Kidney (tissue), 14 donors: Measurements from ENCODE around the gene TBC1D1. TPM values are rescaled to one million over a fixed set of nuclear protein-coding genes. Genes with fewer than 3 reads are reported as not detected.

Source experiments
- DNase-seq, 5 donors: peaks; one replicate each; pipeline ENCODE4 v3.0.0-alpha.2; 2013 to 2020
- FAIRE-seq: peaks from 2 replicates; lab custom pipeline; 2012; peaks lifted over from hg19 to GRCh38; lab: Jason Lieb, UNC
- H3K27ac ChIP-seq, 2 donors: one replicate each; pipeline ENCODE4 v1.7.0; 2013; ENCODE audit warnings: low read depth in 2 of 2, low read length in 2 of 2, inconsistent platforms in 1 of 2
- H3K27me3 ChIP-seq: one replicate; pipeline ENCODE4 v1.7.1; 2013; ENCODE audit warnings: low read length, inconsistent platforms; ENCODE audit not compliant: control insufficient read depth, insufficient read depth
- H3K36me3 ChIP-seq, 3 donors: one replicate each; pipeline versions ENCODE4 v1.7.0 to v1.7.1; 2013; ENCODE audit warnings: low read length in 3 of 3, control low read depth in 1 of 3, inconsistent platforms in 1 of 3; ENCODE audit not compliant: insufficient read depth in 3 of 3, control insufficient read depth in 2 of 3
- H3K4me1 ChIP-seq, 3 donors: one replicate each; pipeline versions ENCODE4 v1.7.0 to v1.7.1; 2013; ENCODE audit warnings: low read length in 3 of 3, inconsistent platforms in 1 of 3, low read depth in 1 of 3; ENCODE audit not compliant: control insufficient read depth in 2 of 3, insufficient read depth in 2 of 3
- H3K4me3 ChIP-seq, 3 donors: one replicate each; pipeline versions ENCODE4 v1.7.0 to v1.8.1; 2013; ENCODE audit warnings: low read length in 3 of 3, control low read depth in 1 of 3, inconsistent platforms in 1 of 3
- H3K9ac ChIP-seq, 3 donors: one replicate each; pipeline versions ENCODE4 v1.7.0 to v1.7.1; 2013; ENCODE audit warnings: low read length in 3 of 3, control low read depth in 1 of 3, inconsistent platforms in 1 of 3
- H3K9me3 ChIP-seq, 3 donors: one replicate each; pipeline versions ENCODE4 v1.7.0 to v1.7.1; 2013; ENCODE audit warnings: low read length in 3 of 3, control low read depth in 1 of 3, inconsistent platforms in 1 of 3; ENCODE audit not compliant: control insufficient read depth in 2 of 3, insufficient read depth in 1 of 3
- intact Hi-C: fragments of 100-400 bp; cut with DNase I; formaldehyde crosslinking; loops from one replicate; pipeline ENCODE4 v1.11.1; 2022
- polyA plus RNA-seq: library from polyadenylated mRNA; stranded (reverse); fragments of 350-450 nt; fragmentation: Illumina TruSeq; extraction: RNeasy Lipid Tissue Mini Kit (QIAGEN cat#74804); gene quantifications from one replicate; pipeline ENCODE4 v1.2.3, GENCODE V29; 2014; ENCODE audit warnings: low read depth, low replicate concordance; ENCODE audit not compliant: insufficient read depth
- total RNA-seq: library from RNA; stranded (reverse); fragmentation: NEBNext Ultra II Directional; extraction: Animal tissue kit (Norgen Biotek cat#: 25700); gene quantifications from one replicate; pipeline ENCODE4 v1.2.1, GENCODE V29; 2021
- TF ChIP-seq, protein P1 (sequence below): IDR thresholded peaks from 3 replicates; pipeline ENCODE4 v1.5.1; 2012; ENCODE audit warnings: mild to moderate bottlenecking, moderate library complexity, borderline replicate concordance; ENCODE audit not compliant: insufficient read depth; ENCODE audit errors: extremely low read depth
- donor health status: control.
- donor health status: control.
- donor health status: control.
- donor health status: control.
- donor health status: control.
- donor health status: DM: yes; HTN: yes; CAD: no.
- donor health status: Normal renal cell carcinoma (clear cell type).

The TBC1D1 gene
- total and polyA plus RNA-seq, 2 donors from 2014 or later: 170 to 182 TPM

DNA sequence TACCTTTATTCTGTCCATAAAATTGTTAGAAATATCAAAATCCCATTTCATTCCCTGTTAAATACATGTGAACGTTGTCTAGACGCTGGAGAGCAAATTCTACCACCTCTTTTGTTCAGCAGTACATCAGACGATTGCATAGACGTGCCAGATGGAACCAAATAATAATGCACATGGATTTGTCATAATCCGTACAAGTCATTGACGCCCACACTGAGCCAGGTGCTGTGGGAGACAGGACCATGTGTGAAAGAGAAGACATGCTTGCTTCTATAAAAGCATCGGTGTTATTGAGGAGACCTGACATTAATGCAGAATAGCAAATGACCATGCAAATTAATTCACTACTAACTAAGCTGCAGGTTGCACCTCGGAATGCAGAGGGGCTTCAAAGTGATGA is 244.3 kb downstream of the TBC1D1 start:
- intact Hi-C loops: no loop called here
- Histone ChIP-seq H3K4me1 (peaks cover 6 to 17% (median 12%) of the 10 kb centered on the region in 3 donors), H3K27ac (no peak overlapping the region), H3K9ac (no peak overlapping the region), H3K36me3 (peaks cover 4 to 30% (median 26%) of the 10 kb centered on the region in 3 donors), H3K9me3 (no peaks in the 10 kb centered on the region), H3K4me3 (no peak overlapping the region), H3K27me3 (no peaks in the 10 kb centered on the region)
- DNase-seq (no peak), FAIRE-seq (no peak)
- TF ChIP-seq, protein P1, sequence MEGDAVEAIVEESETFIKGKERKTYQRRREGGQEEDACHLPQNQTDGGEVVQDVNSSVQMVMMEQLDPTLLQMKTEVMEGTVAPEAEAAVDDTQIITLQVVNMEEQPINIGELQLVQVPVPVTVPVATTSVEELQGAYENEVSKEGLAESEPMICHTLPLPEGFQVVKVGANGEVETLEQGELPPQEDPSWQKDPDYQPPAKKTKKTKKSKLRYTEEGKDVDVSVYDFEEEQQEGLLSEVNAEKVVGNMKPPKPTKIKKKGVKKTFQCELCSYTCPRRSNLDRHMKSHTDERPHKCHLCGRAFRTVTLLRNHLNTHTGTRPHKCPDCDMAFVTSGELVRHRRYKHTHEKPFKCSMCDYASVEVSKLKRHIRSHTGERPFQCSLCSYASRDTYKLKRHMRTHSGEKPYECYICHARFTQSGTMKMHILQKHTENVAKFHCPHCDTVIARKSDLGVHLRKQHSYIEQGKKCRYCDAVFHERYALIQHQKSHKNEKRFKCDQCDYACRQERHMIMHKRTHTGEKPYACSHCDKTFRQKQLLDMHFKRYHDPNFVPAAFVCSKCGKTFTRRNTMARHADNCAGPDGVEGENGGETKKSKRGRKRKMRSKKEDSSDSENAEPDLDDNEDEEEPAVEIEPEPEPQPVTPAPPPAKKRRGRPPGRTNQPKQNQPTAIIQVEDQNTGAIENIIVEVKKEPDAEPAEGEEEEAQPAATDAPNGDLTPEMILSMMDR: no peak

DNA sequence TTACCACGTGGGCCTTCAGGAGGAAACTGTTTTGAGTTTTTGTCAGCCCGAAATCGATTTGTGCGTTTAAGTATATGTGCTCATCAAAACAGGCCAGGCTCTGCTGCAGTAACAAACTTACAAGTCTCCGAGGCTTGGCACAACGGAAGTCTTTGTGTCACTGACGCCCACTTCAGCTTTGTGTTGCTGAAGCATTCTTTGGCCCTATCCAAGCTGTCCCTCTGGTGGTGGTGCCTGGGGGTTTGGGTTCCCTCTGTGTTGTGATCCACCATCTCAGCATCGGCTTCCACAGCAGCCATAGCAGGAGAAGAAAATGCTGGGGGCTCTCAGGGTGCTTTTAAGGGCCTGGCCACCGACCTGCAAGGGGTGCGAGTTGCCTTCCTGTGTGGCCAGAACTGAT is 245.7 kb downstream of the TBC1D1 start:
- TF ChIP-seq, protein P1: no peak
- H3K9me3 ChIP-seq: no peaks in the 10 kb centered on the region
- no peak overlapping the region for H3K27ac ChIP-seq
- no peaks in the 10 kb centered on the region for H3K27me3 ChIP-seq
- DNase-seq (no peak), FAIRE-seq (no peak)
- no peak overlapping the region for H3K9ac ChIP-seq
- peaks cover 4 to 11% (median 9%) of the 10 kb centered on the region in 3 donors for H3K4me1 ChIP-seq
- intact Hi-C loops: no loop called here
- H3K4me3 ChIP-seq: no peak overlapping the region
- peaks cover 4 to 33% (median 28%) of the 10 kb centered on the region in 3 donors for H3K36me3 ChIP-seq

DNA sequence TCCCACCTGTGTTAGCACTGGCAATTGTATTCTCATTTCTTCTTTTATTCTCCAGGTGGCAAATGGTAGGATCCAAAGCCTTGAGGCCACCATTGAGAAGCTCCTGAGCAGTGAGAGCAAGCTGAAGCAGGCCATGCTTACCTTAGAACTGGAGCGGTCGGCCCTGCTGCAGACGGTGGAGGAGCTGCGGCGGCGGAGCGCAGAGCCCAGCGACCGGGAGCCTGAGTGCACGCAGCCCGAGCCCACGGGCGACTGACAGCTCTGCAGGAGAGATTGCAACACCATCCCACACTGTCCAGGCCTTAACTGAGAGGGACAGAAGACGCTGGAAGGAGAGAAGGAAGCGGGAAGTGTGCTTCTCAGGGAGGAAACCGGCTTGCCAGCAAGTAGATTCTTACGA is 246.2 kb downstream of the TBC1D1 start:
- DNase-seq (no peak), FAIRE-seq (no peak)
- intact Hi-C loops: no loop called here

More for the DNA sequence above, 246.2 kb downstream of the TBC1D1 start:
- Histone ChIP-seq H3K4me3 (no peak overlapping the region), H3K27ac (no peak overlapping the region), H3K27me3 (no peaks in the 10 kb centered on the region), H3K9ac (no peak overlapping the region), H3K4me1 (peaks cover 0 to 7% (median 6%) of the 10 kb centered on the region in 3 donors), H3K36me3 (peaks cover 4 to 33% (median 28%) of the 10 kb centered on the region in 3 donors), H3K9me3 (no peaks in the 10 kb centered on the region)
- TF ChIP-seq, protein P1: no peak
